Ectodermal cell (in vitro differentiated cells): ENCODE results near the gene CLEC4G.
"Not testable (repeated sequence)": the region's sequence is repeated elsewhere in the genome, so short reads cannot be mapped to it uniquely, and the experiment has no call there.

ENCODE experiments used
- H3K27ac ChIP-seq: 2 replicates; pipeline ENCODE4 v1.7.0; 2013; ENCODE audit warnings: mild to moderate bottlenecking, low read depth, low read length; ENCODE audit not compliant: insufficient read depth, poor library complexity, severe bottlenecking
- H3K27me3 ChIP-seq: 2 replicates; pipeline ENCODE4 v1.7.0; 2013; ENCODE audit warnings: mild to moderate bottlenecking, low read length; ENCODE audit not compliant: insufficient read depth, control insufficient read depth, poor library complexity, severe bottlenecking
- H3K36me3 ChIP-seq: one replicate; pipeline ENCODE4 v1.7.0; 2013; ENCODE audit warnings: low read length; ENCODE audit not compliant: control insufficient read depth, insufficient read depth
- H3K4me1 ChIP-seq: one replicate; pipeline ENCODE4 v1.7.0; 2013; ENCODE audit warnings: low read length; ENCODE audit not compliant: control insufficient read depth, insufficient read depth
- H3K4me3 ChIP-seq: 2 replicates; pipeline ENCODE4 v1.7.0; 2013; ENCODE audit warnings: low read depth, low read length, control low read depth; ENCODE audit not compliant: insufficient read depth
- H3K9me3 ChIP-seq: 2 replicates; pipeline ENCODE4 v1.7.0; 2013; ENCODE audit warnings: mild to moderate bottlenecking, low read length, moderate library complexity; ENCODE audit not compliant: control insufficient read depth
- WGBS, 2 experiments: methylation state at CpG; one replicate each; pipeline ENCODE4 v1.1.7; 2013; ENCODE audit warnings: missing lambda C conversion rate in 2 of 2; 5-methylcytosine and 5-hydroxymethylcytosine counted together

The CLEC4G gene

GRCh38 chr19:7748171-7748570, 16.3 kb upstream of the CLEC4G start:
- H3K4me3 ChIP-seq, result no peak overlapping the region
- no peak overlapping the region for H3K27ac ChIP-seq
- H3K36me3 ChIP-seq, result no peaks in the 10 kb centered on the region
- no peaks in the 10 kb centered on the region for H3K4me1 ChIP-seq
- H3K9me3 ChIP-seq, result no peaks in the 10 kb centered on the region
- WGBS, 2 experiments, result 81 to 82% methylated on average over 1 to 2 of the region's 2 CpGs
- peaks cover 4% of the 10 kb centered on the region for H3K27me3 ChIP-seq

GRCh38 chr19:7746903-7747884, 15.3 kb upstream of the CLEC4G start, which contains the start of gene CD209:
Gene CD209 (minus strand): TSS chr19:7747534. CDS start chr19:7747511, 23 bp downstream.
- Histone ChIP-seq H3K36me3 (no peaks in the 10 kb centered on the region), H3K4me3 (no peak within 1 kb of the TSS), H3K4me1 (no peaks in the 10 kb centered on the region), H3K9me3 (no peaks in the 10 kb centered on the region), H3K27ac (no peak within 1 kb of the TSS), H3K27me3 (peaks cover 7% of the 10 kb centered on the region)
- WGBS, 2 experiments, result 71 to 72% methylated on average over 7 of the region's 7 CpGs

GRCh38 chr19:7746306-7746705, 14.4 kb upstream of the CLEC4G start:
- not testable (repeated sequence) for H3K27ac ChIP-seq, H3K27me3 ChIP-seq, H3K36me3 ChIP-seq, H3K4me3 ChIP-seq, H3K4me1 ChIP-seq, H3K9me3 ChIP-seq
- 84 to 85% methylated on average over 4 of the region's 4 CpGs for whole genome bisulfite sequencing, 2 experiments

- Histone ChIP-seq H3K36me3 (no peaks in the 10 kb centered on the region), H3K4me3 (no peak overlapping the region), H3K9me3 (no peaks in the 10 kb centered on the region), H3K27ac (no peak overlapping the region), H3K4me1 (no peaks in the 10 kb centered on the region), H3K27me3 (peaks cover 12% of the 10 kb centered on the region)
- 81 to 85% methylated on average over 11 of the region's 12 CpGs for WGBS, 2 experiments
Measured at GRCh38 chr19:7744871-7745650, 13.2 kb upstream of the CLEC4G start.

GRCh38 chr19:7744199-7744786, 12.4 kb upstream of the CLEC4G start:
- Histone ChIP-seq H3K36me3 (no peaks in the 10 kb centered on the region), H3K9me3 (no peaks in the 10 kb centered on the region), H3K27me3 (peaks cover 12% of the 10 kb centered on the region), H3K4me1 (no peaks in the 10 kb centered on the region), H3K27ac (no peak overlapping the region), H3K4me3 (no peak overlapping the region)
- 76 to 77% methylated on average over 5 of the region's 5 CpGs for WGBS, 2 experiments

GRCh38 chr19:7743425-7743841, 11.5 kb upstream of the CLEC4G start:
- Histone ChIP-seq H3K27me3 (peaks cover 12% of the 10 kb centered on the region), H3K4me1 (no peaks in the 10 kb centered on the region), H3K27ac (no peak overlapping the region), H3K9me3 (no peaks in the 10 kb centered on the region), H3K4me3 (no peak overlapping the region), H3K36me3 (no peaks in the 10 kb centered on the region)
- 62 to 66% methylated on average over 2 of the region's 2 CpGs for WGBS, 2 experiments

- Histone ChIP-seq H3K36me3 (no peaks in the 10 kb centered on the region), H3K27me3 (peaks cover 12% of the 10 kb centered on the region), H3K9me3 (no peaks in the 10 kb centered on the region), H3K4me3 (no peak overlapping the region), H3K4me1 (no peaks in the 10 kb centered on the region), H3K27ac (no peak overlapping the region)
- WGBS, 2 experiments, result 85% methylated on average over 11 of the region's 11 CpGs
Measured at GRCh38 chr19:7742991-7743390, 11.1 kb upstream of the CLEC4G start.

GRCh38 chr19:7742575-7742974, 10.7 kb upstream of the CLEC4G start:
- H3K9me3 ChIP-seq, result no peaks in the 10 kb centered on the region
- no peak overlapping the region for H3K27ac ChIP-seq
- no peak overlapping the region for H3K4me3 ChIP-seq
- 76 to 83% methylated on average over 2 of the region's 2 CpGs for WGBS, 2 experiments
- peaks cover 12% of the 10 kb centered on the region for H3K27me3 ChIP-seq
- H3K36me3 ChIP-seq, result no peaks in the 10 kb centered on the region
- H3K4me1 ChIP-seq, result no peaks in the 10 kb centered on the region

- Histone ChIP-seq H3K27me3 (peaks cover 16% of the 10 kb centered on the region), H3K4me3 (no peak overlapping the region), H3K36me3 (no peaks in the 10 kb centered on the region), H3K9me3 (no peaks in the 10 kb centered on the region), H3K4me1 (no peaks in the 10 kb centered on the region), H3K27ac (no peak overlapping the region)
- WGBS, 2 experiments, result 90% methylated on average over 6 of the region's 6 CpGs
Measured at GRCh38 chr19:7740682-7741054, 8.8 kb upstream of the CLEC4G start.
